Glomerular endothelial cell (primary cell): ENCODE measurements around the gene AP3S2. TPM values are rescaled to one million over a fixed set of nuclear protein-coding genes. Genes with fewer than 3 reads are reported as not detected.
"Not testable (repeated sequence)": the region's sequence is repeated elsewhere in the genome, so short reads cannot be mapped to it uniquely, and the experiment has no call there.

Source experiments
- DNase-seq: peaks from one replicate; pipeline ENCODE4 v3.0.0-alpha.2; 2011; ENCODE audit warnings: low read depth, low spot score; ENCODE audit errors: extremely low read depth
- total RNA-seq: library from RNA; depleted of rRNA; stranded (reverse); fragments of >200 nt; gene quantifications from 2 replicates; pipeline ENCODE4 v1.2.3, GENCODE V29; 2015

The AP3S2 gene
- total RNA-seq, 1 donor from 2014 or later = 31.4 TPM

DNA sequence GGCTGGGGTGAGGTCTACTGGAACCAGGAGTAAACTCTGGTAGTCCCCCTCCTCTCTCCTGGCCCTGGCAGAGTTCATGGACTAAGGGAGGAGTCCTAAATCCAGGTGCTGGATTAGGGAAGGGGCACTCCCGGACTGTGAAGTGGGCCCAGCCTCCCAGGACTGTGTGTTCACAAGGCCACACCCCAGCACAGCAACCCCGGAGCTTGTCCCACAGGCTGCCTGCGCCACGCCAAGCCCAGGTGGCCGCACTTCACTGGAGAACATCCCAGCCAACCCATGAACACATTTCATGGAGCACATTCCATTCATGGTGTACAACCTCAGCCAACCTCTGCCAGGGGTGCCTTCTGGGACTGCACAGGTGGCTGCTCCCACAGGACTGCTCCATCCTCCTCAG lies 10.7 kb upstream of the AP3S2 start:
- no peak for DNase-seq

DNA sequence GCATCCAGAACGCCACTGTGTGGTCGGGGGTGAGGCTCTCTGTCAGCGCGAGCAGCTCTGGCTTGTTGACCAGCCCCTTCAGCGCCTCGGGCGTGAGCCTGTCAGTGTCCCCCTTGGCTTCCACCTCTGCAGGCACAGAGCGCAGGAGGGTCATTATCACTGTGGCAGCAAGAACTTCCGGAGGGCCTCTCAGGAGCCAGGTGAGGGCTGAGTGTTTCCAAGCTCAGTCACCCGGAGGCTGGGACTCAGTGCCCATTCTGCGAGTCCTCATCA lies 10.0 kb upstream of the AP3S2 start:
- no peak for DNase-seq

DNA sequence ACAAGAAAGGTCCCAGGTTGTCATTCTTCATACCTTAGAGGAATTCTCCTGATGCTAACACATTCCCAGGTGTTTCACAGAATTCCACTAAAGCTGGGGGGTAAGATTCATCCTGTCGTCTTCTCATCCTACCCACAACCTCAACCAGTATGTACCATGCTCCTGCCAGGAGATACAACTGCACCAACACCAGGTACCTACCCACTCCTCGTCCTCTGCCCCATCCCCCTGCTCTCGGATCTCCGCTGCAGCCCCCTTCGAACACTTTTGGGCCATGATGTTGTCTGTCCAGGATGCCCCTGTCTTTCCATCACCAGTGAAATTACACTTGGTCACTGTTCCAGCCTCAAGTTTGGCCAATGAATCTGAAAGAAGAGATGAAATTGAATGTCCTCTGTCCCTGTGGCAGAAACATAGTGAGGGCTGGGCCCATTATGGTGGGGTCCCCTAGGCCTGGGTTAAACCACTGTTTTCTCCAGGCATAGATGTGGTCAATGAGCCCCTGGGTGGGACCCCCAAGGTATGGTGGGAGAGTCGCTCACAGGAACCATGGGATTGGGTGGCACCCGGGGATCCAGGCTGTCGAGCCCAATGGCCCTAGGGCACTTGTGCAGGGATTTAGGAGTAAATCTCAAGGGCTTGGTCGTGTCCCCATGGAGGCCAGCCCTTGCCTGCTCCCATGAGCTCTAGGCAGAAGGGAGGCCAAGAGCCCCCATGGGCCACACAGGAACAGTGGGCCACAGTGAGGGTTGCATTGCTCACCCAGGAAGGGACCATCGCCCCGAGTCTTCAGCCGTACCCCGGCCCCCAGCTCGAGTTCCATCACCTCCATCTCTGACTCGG lies 9.4 kb upstream of the AP3S2 start:
- no peak for DNase-seq

DNA sequence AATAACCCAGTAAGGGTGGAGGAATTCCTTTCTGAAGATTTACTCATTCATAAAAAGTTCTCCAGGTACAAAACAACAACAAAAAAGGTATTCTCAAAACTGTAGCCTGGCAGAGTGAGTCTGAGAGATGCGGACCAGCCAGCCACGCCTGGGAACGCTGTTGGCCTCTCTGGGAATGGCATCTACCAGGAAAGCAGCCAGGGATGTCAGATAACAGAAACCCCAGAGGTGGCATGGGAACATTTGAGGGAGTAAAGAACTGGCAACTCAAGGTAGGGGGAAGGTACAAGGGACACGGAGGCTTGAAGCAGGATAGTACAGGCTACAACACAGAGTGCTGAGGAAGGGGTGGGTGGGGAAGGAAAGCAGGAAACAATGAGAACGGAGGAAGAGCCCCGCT lies 7.1 kb upstream of the AP3S2 start:
- no peak for DNase-seq

DNA sequence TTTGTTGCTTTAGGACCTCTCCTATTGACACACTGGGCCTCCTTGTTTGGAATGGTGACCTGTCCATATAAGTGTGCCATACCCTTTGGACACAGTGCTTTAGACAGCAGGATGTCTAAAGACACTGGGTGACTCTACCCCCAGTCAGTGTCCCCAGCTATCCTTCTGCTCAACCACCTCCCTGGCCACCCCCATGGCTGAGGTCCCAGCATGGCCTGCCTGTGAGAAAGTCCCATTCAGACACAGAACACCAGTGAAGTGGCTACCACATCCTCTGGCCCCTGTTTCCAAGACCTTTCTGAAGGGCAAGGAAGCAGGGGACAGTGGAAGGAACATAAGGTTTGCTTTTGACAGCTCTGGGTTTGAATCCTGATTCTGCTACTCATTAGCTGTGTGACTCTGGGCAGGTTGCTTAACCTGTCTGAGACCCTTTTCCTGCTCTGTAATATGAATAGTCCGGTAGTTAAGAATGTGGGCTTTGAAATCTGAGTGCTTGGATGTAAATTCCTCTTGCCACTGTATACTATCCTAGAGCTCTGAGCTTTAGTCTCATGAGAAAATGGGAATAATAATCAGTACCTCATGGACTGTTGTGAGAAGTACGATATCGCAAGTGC lies 6.3 kb upstream of the AP3S2 start:
- DNase-seq = no peak

DNA sequence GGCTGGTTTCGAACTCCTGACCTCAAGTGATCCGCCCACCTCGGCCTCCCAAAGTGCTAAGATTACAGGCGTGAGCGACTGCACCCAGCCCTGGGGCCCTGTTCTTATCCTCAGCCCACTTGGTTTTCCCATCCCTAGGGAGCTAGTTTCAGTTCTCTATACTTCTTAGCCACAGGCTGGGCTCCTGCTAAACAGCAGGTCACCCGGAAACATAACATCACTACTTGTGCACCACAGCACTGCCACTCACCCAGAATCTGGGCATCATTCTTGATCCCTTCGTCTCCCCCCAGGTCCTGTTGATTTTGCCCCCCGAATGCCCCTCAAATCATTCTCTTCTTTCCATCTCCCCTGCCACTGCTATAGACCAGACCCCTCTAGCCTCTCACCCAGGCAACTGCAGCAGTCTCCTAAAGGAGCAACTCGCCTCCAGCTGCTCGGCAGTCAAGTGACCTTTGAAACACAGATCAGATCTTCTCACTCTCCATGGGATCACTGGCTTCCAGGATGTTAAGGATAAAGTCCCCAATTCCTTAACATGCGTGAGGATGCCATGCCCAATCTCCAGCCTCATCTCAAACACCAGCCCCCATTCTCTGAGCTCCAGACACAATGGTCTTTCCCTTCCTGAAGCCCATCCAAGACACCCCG lies 5.6 kb upstream of the AP3S2 start:
- DNase-seq = no peak

DNA sequence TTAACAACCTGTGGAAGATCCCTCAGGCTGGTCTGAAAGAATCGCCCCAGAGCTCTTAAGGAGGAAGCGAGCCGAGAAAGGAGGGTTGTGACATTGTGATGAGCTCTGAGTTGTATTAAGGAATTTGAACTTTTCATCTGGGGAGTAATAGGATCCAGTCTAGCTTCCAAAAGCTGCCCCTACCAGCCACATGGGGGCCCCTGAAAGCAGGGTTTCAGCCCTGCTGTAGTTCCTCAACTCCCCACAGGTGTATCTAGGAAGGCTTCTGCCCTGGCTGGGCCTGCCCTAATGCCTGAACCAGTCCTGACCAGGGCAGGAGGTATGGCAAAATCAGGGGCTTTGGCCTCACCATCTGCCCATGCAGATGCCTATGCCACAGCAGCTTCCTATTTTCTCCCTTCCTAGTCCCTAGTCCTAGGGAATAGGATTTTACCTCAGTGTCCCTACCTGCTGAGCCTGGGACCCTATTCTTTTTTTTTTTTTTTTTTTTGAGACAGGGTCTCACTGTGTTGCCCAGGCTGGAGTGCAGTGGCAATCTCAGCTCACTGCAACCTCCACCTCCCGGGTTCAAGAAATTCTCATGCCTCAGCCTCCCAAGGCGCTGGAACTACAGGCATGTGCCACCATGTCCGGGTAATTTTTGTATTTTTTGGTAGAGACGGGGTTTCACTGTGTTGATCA lies 5.0 kb upstream of the AP3S2 start:
- DNase-seq = no peak

DNA sequence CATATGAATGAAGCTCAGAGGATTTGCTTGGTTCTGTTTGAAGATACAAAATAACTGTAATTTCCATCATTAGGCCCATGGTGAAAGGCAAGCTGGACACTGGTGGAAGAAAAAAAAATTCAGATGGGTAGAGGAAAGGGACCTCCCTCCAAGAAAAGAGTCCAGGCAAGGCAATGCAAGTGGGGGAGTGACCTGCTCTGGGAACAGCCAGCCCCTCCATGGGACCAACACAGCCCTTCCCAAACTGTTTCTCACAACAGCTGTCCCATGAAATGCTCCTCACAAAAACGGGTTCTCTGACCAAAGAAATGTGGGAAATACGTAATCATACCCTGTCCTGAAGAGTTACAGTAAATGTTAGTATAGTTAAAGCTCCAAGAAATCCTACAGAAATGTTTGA lies 4.4 kb upstream of the AP3S2 start:
- no peak for DNase-seq

DNA sequence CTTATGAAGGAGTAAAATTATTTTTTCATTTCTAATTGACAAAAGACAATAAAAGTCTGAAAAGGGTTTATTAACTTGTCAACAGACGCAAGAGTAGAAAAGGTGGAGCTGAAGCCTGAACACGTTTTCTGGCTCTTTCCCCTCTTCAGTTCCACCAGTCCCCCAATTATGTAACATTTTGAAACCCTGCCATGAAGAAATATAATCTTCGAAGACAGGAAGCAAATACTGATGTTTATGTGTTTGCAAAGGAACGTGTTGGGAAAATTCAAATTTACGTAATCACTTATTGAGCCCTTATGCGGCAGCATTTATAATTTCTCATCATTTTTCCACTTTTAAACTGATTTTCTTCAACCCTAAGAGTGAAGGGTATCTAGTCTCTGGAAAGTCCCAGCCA lies 767 bp downstream of the AP3S2 start:
- DNase-seq = no peak

DNA sequence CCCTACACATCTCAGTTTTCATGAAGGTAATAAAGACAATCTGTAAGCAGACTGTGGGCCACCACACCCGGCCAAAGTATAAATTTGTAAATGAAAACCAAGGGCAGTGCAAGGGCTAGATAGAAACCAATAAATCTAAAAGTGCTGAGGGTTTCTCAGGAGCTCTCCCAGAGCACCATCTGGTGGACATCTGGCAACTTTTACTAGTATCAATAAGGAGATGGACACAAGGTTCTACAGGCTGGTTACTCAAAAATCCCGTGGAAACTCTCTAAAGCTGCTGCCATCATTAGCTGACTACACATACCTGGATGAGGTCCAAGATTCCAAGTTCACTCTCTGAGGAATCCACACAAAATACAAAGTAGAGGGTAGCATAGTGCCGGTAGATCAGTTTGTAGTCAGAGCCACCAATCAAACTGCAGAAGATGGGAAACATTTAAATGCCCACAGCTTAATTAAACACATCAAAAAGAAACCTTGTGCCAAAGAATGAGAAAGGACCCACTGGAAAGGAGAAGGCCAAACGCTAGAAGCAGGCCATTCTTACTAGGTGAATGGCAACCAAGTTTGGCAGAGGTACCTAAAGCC lies 5.5 kb downstream of the AP3S2 start:
- DNase-seq = no peak

DNA sequence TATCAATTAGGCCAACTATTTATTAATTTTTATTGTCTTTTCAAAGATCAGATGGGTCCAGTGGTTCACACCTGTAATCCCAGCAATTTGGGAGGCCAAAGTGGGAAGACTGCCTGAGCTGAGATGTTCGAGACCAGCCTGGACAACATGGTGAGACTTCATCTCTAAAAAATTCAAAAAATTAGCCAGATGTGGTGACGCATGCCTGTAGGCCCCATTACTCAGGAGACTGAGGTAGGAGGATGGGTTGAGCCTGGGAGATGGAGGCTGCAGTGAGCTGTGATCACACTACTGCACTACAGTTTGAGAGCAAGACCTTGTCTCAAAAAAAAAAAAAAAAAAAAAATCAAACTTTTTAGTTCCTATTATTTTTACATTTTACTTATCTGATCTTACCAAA lies 8.2 kb downstream of the AP3S2 start:
- DNase-seq = no peak

DNA sequence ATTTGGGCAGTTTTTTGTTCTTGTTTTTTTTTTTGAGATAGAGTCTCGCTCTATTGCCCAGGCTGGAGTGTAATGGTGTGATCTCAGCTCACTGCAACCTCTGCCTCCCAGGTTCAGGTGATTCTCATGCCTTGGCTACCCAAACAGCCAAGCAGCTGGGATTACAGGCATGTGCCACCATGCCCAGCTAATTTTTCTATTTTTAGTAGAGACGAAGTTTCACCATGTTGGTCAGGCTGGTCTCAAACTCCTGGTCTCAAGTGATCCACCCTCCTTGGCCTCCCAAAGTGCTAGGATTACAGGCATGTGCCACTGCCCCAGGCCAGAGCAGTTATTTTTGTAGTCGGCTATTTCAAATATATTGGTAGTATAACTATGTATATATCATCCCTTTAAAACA lies 8.6 kb downstream of the AP3S2 start:
- not testable (repeated sequence) for DNase-seq

DNA sequence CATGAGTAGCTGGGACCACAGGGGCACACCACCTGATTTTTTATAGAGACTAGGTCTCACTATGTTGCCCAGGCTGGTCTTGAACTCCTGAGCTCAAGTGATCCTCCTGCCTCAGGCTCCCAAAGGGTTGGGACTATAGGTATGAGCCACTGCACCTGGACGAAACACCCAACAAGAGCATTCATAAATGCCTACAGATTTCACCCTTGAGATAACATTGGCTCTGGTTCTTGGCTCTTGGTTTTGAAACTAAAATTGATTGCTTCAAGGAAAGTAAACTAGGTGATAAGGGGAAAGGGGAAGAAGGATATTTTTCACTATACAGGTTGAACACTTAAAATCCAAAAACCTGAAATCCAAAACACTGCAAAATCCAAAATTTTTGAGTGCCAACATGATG lies 10.3 kb downstream of the AP3S2 start:
- no peak for DNase-seq

DNA sequence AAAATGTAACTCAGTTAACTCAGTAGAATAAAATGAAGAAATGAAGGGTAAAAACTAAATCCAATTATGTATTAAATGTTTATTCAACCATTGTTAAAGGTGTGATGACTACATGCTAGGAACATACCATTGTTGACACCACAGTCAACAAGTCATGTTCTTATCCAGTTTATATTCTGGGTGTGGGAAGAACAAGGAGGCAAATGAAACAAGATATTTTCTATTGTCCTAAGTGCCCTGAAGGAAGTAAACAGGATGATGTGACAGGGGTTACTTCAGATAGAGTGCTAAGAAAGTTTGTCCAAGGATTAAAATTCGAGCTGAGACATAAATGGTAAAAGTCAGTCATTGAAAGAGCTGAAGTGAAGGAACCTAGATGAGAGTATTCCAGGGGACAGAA lies 13.1 kb downstream of the AP3S2 start:
- no peak for DNase-seq

DNA sequence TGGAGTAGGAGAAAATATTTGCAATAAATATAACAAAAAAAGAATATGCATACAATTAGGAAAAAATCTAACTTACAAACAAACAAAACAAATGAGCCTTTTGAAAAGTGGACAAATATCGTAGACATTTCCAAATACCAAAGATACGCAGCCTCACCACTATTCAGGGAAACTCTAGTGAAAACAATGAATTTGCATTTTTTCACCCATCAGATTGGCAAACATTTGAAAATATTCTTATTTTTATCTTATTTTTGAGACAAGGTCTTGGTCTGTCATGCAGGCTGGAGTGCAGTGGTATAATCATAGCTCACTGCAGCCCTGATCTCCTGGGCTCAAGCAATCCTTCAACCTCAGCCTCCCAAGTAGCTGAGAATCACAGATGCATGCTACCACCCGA lies 15.5 kb downstream of the AP3S2 start:
- DNase-seq = no peak

DNA sequence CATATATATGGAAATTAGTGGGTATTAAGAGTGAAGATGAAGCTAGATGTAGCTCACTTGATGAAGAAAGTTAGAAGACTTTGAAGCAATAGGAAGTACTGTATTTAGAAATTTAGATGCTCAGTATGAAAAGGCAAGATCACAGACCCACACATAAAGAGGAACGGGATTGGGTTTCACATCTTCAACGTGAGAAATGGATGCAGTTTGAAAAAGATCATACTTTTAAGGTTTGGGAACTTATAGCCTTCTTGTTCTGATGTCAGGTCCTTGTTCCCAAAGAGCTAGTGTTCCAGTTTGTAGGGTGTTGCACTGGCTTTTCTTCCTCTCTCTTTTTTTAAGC lies 16.7 kb downstream of the AP3S2 start:
- no peak for DNase-seq

DNA sequence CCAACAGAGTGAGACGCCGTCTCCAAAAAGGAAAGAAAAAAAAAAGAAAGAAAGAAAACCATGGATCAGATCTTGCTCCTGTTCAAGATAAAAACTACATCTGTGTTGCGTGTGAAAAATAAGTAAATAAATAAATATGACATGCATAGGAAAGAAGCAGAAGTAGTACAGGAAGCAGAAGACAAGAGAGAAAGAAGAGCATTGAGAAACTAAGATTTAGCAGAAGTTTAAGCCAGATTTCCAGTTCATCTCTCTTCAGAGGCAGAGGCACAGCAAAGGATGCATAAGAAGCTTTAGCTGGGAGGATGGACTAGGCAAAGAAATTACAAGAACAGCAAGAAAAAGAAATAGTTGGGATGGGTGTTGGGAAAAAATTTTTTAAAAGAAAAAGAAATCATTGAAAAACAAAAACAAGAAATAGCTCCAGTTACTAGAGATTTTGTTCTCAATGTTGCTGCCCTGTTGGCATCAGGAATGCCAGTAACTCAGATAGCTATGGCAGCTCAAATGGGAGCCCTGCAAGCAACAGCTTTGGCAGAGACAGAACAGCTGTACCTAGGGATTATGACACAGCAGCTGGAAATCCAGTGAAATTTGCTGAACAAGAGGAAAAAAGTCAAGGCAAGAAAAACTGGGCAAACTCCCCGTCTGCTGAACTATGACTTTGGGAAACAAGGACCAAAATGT lies 17.3 kb downstream of the AP3S2 start:
- no peak for DNase-seq

DNA sequence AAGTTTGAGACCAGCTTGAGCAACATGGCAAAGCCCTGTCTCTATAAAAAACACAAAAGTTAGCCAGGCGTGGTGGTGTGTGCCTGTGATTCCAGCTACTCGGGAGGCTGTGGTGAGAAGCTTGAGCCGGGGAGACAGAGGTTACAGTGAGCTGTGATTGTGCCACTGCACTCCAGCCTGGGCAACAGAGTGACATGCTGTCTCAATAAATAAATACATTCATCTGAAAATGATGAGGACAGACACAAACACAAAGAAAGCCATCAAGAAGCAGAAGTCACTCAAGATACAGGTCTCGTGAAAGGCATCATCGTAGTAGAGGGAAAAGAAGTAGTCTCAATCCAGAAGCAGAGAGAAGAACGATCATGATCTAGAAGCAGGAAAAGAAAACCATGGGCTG lies 18.1 kb downstream of the AP3S2 start:
- no peak for DNase-seq

DNA sequence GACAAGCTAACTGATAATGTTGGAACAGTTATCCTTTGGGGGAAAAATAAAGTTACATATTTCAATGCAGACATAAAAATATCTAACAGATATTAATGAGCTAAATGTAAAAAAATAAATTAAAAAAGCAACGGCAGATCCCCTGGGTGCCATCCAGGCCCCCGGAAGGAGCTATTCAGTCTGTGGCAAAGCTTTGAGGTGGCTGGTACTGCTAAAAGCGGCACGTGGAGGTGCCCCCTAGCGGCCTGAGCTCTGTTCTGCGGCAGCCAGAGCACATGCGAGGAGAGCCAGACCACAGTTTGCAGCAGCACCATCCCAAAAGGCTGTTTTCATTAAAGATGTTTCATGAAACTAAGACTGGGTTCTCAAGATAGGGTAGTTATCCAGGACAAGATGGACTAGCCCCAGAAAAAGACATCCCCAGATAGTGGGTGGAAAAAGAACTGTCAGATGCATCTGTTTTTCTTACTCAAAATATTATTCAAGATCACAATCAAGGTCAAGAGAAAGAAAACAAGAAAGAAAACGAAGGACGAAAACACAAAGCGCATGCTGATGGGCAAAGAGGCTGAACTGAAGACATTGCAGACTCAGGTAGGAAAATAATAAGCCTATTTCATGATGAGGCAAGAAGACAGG lies 18.7 kb downstream of the AP3S2 start:
- DNase-seq = no peak

DNA sequence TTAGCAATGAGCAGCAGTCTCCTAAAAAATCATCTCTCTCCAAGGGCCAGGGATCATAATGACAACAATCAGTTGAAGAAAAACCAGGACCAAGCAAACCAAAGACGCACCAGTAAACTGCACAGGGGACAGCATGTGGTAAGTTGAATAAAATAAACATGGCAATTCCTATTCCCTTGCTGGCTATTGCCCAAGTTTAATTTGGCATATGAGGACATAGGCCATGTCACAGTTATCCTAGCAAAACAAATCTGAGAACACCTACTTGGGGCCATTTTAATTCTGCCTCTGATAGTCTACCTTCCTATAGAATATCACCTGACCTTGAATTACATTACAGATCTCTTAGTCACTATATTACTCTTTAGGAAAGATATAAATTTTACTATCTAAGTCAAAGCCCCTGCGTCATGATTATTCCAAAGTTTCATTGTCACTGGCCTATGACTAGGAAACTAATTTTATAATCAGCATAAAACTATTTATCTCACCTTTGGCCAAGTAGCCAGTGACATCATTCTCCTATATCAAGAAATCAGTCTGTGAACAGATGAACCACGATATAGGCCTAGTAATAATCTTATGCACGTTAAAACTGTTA lies 23.0 kb downstream of the AP3S2 start:
- no peak for DNase-seq
